Panc1 (cell line): ENCODE results near the gene GKN1.

ENCODE experiments used
- POLR2AphosphoS5 ChIP-seq: IDR thresholded peaks from 2 replicates; pipeline ENCODE4 v1.6.1; 2012; ENCODE audit warnings: mild to moderate bottlenecking, low read depth, low read length, moderate library complexity
- TF ChIP-seq, protein P1 (sequence below): fragments of 450-650 bp; IDR thresholded peaks from 2 replicates; pipeline ENCODE4 v1.5.1; 2017; ENCODE audit warnings: mild to moderate bottlenecking

DNA sequence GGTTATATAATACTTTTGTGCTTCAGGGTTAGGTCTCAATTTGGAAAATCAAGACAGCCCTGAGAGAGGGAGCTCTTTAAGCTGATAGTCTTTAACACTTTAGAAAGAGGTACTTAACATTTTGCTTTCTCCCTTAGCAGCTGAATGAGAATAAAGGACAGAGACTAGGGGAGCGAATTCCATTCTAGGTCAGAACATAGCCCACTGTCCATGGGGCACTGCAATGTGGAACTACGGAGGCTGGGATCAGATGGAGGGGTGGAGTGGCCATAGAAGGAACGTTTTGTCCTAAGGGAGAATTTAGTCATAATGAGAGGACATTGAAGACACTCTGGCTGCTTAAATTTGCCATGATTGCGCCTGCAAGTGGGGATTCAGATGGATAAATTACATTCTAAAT is 22.5 kb upstream of the GKN1 start:
- TF ChIP-seq, protein P1, sequence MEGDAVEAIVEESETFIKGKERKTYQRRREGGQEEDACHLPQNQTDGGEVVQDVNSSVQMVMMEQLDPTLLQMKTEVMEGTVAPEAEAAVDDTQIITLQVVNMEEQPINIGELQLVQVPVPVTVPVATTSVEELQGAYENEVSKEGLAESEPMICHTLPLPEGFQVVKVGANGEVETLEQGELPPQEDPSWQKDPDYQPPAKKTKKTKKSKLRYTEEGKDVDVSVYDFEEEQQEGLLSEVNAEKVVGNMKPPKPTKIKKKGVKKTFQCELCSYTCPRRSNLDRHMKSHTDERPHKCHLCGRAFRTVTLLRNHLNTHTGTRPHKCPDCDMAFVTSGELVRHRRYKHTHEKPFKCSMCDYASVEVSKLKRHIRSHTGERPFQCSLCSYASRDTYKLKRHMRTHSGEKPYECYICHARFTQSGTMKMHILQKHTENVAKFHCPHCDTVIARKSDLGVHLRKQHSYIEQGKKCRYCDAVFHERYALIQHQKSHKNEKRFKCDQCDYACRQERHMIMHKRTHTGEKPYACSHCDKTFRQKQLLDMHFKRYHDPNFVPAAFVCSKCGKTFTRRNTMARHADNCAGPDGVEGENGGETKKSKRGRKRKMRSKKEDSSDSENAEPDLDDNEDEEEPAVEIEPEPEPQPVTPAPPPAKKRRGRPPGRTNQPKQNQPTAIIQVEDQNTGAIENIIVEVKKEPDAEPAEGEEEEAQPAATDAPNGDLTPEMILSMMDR = no peak
- TF ChIP-seq POLR2AphosphoS5 = no peak
